HL-60 (cell line): ENCODE data around the gene BDKRB1.

ENCODE experiments used
- DNase-seq, 2 experiments: peaks; one replicate each; pipeline ENCODE4 v3.0.0-alpha.2; 2010 to 2020; ENCODE audit warnings: low read depth in 1 of 2, low spot score in 1 of 2
- H3K27ac ChIP-seq: fragments of 250-450 bp; sonication (Bioruptor Pico); replicated peaks from 2 replicates; pipeline ENCODE4 v1.5.1; 2020; ENCODE audit warnings: mild to moderate bottlenecking, moderate library complexity
- H3K27me3 ChIP-seq: fragments of 250-450 bp; sonication (Bioruptor Pico); 2 replicates; pipeline ENCODE4 v1.5.1; 2021; ENCODE audit warnings: mild to moderate bottlenecking, moderate library complexity; ENCODE audit not compliant: insufficient read depth, poor library complexity, severe bottlenecking
- H3K4me3 ChIP-seq: replicated peaks from 2 replicates; pipeline ENCODE4 v1.5.1; 2011; ENCODE audit warnings: mild to moderate bottlenecking, control low read depth, low read length; ENCODE audit not compliant: insufficient read depth
- CTCF ChIP-seq: IDR thresholded peaks from one replicate; pipeline ENCODE4 v1.5.1; 2011; ENCODE audit warnings: low read length, control low read depth, inconsistent platforms; ENCODE audit not compliant: insufficient read depth
- GABPA ChIP-seq: IDR thresholded peaks from 2 replicates; pipeline ENCODE4 v1.6.1; 2012; ENCODE audit warnings: low read depth
- POLR2AphosphoS5 ChIP-seq: IDR thresholded peaks from 2 replicates; pipeline ENCODE4 v1.6.1; 2012; ENCODE audit warnings: low read depth
- REST ChIP-seq: IDR thresholded peaks from 2 replicates; pipeline ENCODE4 v1.6.1; 2012; ENCODE audit warnings: low read depth; ENCODE audit not compliant: insufficient replicate concordance
- SPI1 ChIP-seq: IDR thresholded peaks from 2 replicates; pipeline ENCODE4 v1.6.1; 2012; ENCODE audit warnings: low read depth, mild to moderate bottlenecking, borderline replicate concordance

Gene BDKRB1

GRCh38 chr14:96271421-96271762 lies 15.4 kb downstream of the BDKRB1 start:
- DNase-seq = no peak
- Histone ChIP-seq H3K4me3 (no peak overlapping the region), H3K27ac (no peak overlapping the region), H3K27me3 (no peaks in the 10 kb centered on the region)
- no peak for TF ChIP-seq POLR2AphosphoS5

- DNase-seq = no peak
- no peak for TF ChIP-seq REST
- no peak for TF ChIP-seq CTCF
- TF ChIP-seq POLR2AphosphoS5 = no peak
- no peak for TF ChIP-seq SPI1
- TF ChIP-seq GABPA = no peak
- Histone ChIP-seq H3K27ac (no peak overlapping the region), H3K4me3 (no peak overlapping the region), H3K27me3 (no peaks in the 10 kb centered on the region)
Observed at GRCh38 chr14:96272777-96273473, 16.9 kb downstream of the BDKRB1 start.

- TF ChIP-seq GABPA (no peak), POLR2AphosphoS5 (no peak)
Observed at GRCh38 chr14:96273629-96274028, 17.6 kb downstream of the BDKRB1 start.

GRCh38 chr14:96274122-96274521 lies 18.1 kb downstream of the BDKRB1 start:
- DNase-seq = no peak
- Histone ChIP-seq H3K4me3 (no peak overlapping the region), H3K27me3 (no peaks in the 10 kb centered on the region), H3K27ac (no peak overlapping the region)
- no peak for TF ChIP-seq CTCF
- no peak for TF ChIP-seq SPI1
- TF ChIP-seq REST = no peak
- no peak for TF ChIP-seq GABPA
- TF ChIP-seq POLR2AphosphoS5 = no peak

More at GRCh38 chr14:96273629-96274028, 17.6 kb downstream of the BDKRB1 start:
- DNase-seq = no peak
- H3K27ac ChIP-seq = no peak overlapping the region
- no peak overlapping the region for H3K4me3 ChIP-seq
- H3K27me3 ChIP-seq = no peaks in the 10 kb centered on the region

GRCh38 chr14:96274543-96274942 lies 18.5 kb downstream of the BDKRB1 start:
- Histone ChIP-seq H3K27me3 (no peaks in the 10 kb centered on the region), H3K4me3 (no peak overlapping the region), H3K27ac (no peak overlapping the region)
- TF ChIP-seq REST (no peak), GABPA (no peak), CTCF (no peak), POLR2AphosphoS5 (no peak), SPI1 (no peak)
- DNase-seq = no peak
